Frontal cortex (tissue), 4 donors: ENCODE data around the gene LPAR6. TPM values are rescaled to one million over a fixed set of nuclear protein-coding genes. Genes with fewer than 3 reads are reported as not detected.
"Not testable (repeated sequence)": the region's sequence is repeated elsewhere in the genome, so short reads cannot be mapped to it uniquely, and the experiment has no call there.

Source experiments
- DNase-seq, 2 donors: peaks; one replicate each; pipeline ENCODE4 v3.0.0; 2012; ENCODE audit warnings: low spot score in 2 of 2
- FAIRE-seq: peaks from 2 replicates; lab custom pipeline; 2012; peaks lifted over from hg19 to GRCh38; lab: Jason Lieb, UNC
- total RNA-seq: library from RNA; depleted of rRNA; stranded (reverse); fragments of >200 nt; gene quantifications from one replicate; pipeline ENCODE4 v1.2.3, GENCODE V29; 2014
- donor health status: control.
- donor health status: control.
- donor health status: control.

Gene LPAR6
- total RNA-seq, 1 donor from 2014 or later = 7.3 TPM

DNA sequence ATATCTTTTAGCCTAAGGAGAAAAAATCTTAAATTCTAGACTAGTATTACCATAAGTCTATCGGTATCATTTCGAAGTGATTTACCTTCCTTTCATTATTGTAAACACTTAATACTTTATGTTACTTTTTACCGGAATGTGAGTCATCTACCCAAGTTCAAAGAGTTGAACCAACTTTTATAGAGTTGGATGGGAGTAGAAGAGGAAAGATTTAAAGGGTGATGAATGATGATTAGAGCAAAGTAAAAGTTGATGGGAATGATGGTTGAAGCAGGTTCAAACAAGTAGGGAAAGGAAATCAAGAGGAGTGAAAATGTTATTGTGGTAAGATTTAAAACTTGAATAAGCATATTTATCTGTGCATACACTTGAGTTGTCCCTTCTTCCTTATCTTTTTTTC, 11.3 kb upstream of the LPAR6 start:
- no peak for DNase-seq
- FAIRE-seq = no peak

DNA sequence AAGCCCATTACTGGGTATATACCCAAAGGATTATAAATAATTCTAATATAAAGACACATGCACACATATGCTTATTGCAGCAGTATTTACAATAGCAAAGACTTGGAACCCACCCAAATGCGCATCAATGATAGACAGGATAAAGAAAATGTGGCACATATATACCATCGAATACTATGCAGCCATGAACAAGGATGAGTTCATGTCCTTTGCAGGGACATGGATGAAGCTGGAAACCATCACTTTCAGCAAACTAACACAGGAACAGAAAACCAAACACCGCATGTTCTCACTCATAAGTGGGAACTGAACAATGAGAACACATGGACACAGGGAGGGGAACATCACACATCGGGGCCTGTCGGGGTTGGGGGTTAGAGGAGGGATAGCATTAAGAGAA, 9.1 kb upstream of the LPAR6 start:
- not testable (repeated sequence) for DNase-seq, FAIRE-seq

GRCh38 chr13:48415516-48415915, 2.6 kb upstream of the LPAR6 start:
- FAIRE-seq (no peak), DNase-seq (no peak)

- FAIRE-seq (peak; percentile 64), DNase-seq (no peak)
Observed at GRCh38 chr13:48414501-48414900, 1.6 kb upstream of the LPAR6 start.

- DNase-seq = no peak
- no peak for FAIRE-seq
Observed at GRCh38 chr13:48411841-48412531, 927 bp downstream of the LPAR6 start.

DNA sequence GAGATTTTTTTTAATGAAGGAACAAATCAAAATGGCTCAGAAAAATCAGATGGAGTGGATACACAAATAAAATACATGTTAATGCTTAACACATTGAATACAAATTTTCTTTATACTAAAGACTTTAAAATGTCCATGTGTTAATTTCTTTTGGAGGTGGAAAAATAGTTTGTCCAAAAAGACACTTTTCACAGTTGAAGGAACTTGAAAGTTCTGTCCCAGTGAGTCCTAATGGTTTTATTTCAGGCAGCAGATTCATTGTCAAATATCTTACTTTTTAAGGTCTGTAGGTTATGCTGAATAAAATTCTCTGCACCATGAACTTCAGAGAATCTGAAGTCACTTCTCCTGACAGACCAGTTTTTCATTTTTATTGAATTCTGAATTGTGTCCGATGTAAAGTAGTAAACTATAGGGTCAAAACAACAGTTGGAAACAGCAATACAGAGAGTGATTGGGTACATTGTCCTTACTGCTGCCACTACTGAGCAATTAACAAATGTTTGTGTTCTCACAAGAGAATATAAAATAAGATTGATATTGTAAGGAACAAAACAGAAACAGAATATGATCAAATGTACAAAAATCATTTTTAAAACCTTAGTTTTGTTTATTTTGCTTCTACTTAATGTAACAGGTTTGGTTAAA, 1.6 kb downstream of the LPAR6 start:
- no peak for DNase-seq
- FAIRE-seq = no peak

DNA sequence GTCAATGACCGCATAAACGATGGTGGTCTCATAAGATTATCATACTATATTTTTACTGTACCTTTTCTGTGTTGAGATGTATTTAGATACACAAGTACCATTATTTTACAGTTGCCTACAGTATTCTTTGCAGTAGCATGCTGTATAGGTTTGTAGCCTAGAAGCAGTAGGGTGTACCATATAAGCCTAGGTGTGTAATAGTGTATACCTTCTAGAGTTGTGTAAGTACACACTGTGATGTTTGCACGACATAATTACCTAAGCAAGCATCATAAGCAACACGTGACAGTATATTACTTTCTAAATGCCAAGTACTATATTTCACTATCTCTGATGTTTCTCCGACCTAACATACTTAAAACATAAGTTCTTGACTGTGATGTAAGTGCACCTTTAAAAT, 2.7 kb downstream of the LPAR6 start:
- DNase-seq = no peak
- FAIRE-seq = peak; percentile 26

GRCh38 chr13:48405875-48406274, 7.0 kb downstream of the LPAR6 start:
- DNase-seq (no peak), FAIRE-seq (no peak)

DNA sequence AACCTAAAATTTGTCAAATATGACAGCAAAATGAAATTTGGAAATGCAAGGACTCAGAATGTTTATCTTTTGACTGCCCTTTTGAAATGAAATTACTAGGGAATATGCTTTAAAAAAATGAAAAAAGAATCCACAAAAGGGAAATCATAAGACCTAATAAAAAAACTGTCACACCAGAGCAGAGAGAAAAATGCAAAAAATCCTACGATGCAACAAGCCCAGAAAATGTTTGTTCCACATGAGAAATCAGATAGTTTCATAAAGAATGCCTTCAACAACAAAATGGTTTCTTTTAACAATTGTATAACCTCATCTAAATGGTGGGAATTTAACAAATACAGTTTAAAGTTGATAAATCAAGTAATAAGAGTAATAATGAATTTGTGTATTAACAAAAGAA, 8.0 kb downstream of the LPAR6 start:
- FAIRE-seq = no peak
- no peak for DNase-seq

GRCh38 chr13:48403913-48404312, 9.0 kb downstream of the LPAR6 start:
- FAIRE-seq = no peak
- no peak for DNase-seq

DNA sequence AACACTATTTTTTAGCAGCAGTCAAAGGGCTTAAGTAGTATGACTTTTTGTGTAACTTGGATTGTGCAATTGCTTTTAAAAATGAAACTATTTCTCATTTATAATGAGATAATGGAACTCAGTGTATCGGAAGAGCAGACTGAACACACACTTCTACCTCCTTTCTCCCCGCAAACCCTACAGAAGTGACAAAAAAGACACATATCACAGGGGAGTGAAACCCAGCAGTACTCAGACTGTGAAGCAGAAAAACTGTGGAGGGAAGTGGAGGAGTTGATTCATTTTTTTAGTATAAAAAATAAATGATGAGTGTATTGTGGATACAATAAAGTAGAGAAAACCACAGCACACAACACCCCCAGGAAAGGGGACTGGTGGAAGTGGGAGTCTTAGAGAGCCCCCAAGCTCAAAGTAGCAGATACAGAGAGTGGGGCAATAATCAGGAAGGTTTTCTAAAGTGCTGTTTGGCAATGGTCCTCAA, 9.7 kb downstream of the LPAR6 start:
- FAIRE-seq (no peak), DNase-seq (no peak)

DNA sequence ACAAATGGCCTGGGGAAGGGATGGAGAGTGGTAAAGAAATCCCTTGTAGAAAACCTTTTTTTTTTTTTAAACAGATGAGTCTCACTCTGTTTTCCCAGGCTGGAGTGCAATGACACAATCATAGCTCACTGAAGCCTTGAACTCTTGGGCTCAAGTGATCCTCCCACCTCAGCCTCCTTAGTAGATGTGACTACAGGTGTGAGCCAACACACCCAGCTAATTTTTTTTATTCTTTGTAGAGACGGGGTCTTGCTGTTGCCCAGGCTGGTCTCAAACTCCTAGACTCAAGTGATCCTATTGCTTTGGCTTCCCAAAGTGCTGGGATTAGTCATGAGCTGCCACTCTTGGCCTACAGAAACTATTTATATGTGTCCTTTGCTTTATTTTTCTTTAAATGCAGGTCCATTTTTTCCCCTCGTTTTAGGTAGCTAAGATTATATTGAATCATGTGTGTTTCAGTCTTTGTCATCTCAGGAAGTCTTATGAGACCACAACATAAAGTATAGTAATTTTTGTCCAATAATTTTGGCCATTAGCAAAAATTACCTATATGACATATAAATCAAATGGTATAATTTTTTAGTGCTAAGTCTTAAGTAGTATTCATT, 10.5 kb downstream of the LPAR6 start:
- FAIRE-seq (no peak), DNase-seq (no peak)

- FAIRE-seq = no peak
- no peak for DNase-seq
Observed at GRCh38 chr13:48401480-48401879, 11.4 kb downstream of the LPAR6 start.

DNA sequence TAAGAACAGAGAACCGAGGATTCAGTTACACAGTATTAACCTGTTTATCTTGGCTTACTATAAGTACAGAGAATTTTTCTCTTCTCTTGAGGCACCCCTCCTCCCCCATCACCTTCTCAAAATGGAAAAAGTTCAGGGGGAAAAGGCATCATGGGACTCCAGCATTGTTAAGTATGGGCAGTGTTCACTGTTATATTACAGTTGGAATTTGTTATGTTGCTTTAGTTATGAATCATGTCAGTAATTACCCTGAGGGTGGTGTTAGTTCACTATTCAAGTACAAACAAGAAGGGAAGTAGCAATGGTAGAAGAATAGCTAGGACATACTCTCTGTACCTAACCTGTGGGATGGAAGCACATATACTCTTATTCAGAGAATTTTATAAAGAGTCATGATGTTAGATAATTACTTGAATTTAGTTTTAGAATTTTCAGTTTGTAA, 12.0 kb downstream of the LPAR6 start:
- DNase-seq = no peak
- FAIRE-seq = no peak

GRCh38 chr13:48400090-48400694, 12.7 kb downstream of the LPAR6 start:
- DNase-seq = no peak
- FAIRE-seq = no peak

GRCh38 chr13:48398450-48399095, 14.3 kb downstream of the LPAR6 start:
- FAIRE-seq = no peak

DNA sequence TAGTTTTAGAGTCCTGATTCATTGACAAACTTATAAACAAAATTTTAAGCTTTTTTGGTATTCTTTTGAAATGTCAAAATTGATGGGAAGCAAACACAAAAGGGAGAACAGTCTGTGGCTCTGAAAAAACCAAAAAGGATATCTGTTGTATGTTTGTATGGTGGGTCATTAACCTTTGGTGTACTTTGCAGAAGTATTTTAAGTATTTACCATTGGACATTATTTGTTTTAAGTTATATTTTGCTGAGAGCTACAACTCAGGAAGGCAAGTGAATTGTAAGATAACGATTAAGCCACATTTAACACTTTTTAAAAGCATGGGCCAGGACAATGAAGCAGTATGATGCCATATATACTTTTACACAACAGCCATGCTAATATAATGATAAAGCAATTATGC, 15.2 kb downstream of the LPAR6 start:
- DNase-seq (no peak), FAIRE-seq (no peak)

More at GRCh38 chr13:48398450-48399095, 14.3 kb downstream of the LPAR6 start:
- DNase-seq = no peak

GRCh38 chr13:48393698-48394085, 19.2 kb downstream of the LPAR6 start:
- FAIRE-seq (no peak), DNase-seq (no peak)

DNA sequence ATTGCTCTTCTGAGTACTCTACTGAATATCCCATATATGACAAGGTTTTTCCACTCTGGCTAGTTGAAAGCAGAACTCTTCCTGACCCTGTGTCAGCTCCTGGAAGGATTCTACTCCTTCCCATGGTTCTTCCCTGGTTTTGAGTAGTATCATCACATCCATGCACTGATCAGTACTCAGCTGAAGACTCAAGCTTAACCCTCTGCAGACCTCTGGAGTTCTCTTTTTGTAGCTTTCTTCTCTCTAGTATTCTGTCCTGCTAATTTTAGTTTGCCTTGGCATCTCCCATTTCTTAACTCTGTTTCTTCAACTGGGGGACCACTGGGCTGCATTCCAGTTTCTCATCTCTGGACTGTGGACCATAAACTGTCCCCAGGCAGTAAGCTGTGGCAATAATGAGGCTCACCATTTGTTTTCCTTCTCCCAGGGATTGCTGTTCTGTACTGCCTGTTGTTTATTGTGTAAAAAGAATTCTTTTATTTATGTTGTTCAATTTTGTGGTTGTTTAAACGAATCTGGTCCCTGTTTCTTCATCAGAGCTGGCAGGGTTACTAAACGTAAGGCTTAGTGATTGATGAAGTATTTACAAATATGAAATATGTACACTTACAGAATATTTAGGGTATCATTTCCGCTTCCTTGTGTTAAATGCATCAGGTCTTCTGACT, 19.7 kb downstream of the LPAR6 start:
- DNase-seq (no peak), FAIRE-seq (no peak)

GRCh38 chr13:48391257-48391656, 21.7 kb downstream of the LPAR6 start:
- FAIRE-seq (no peak), DNase-seq (no peak)
